ENCODE measurements around the gene NCAPG2.

NCAPG2 gene, protein sequence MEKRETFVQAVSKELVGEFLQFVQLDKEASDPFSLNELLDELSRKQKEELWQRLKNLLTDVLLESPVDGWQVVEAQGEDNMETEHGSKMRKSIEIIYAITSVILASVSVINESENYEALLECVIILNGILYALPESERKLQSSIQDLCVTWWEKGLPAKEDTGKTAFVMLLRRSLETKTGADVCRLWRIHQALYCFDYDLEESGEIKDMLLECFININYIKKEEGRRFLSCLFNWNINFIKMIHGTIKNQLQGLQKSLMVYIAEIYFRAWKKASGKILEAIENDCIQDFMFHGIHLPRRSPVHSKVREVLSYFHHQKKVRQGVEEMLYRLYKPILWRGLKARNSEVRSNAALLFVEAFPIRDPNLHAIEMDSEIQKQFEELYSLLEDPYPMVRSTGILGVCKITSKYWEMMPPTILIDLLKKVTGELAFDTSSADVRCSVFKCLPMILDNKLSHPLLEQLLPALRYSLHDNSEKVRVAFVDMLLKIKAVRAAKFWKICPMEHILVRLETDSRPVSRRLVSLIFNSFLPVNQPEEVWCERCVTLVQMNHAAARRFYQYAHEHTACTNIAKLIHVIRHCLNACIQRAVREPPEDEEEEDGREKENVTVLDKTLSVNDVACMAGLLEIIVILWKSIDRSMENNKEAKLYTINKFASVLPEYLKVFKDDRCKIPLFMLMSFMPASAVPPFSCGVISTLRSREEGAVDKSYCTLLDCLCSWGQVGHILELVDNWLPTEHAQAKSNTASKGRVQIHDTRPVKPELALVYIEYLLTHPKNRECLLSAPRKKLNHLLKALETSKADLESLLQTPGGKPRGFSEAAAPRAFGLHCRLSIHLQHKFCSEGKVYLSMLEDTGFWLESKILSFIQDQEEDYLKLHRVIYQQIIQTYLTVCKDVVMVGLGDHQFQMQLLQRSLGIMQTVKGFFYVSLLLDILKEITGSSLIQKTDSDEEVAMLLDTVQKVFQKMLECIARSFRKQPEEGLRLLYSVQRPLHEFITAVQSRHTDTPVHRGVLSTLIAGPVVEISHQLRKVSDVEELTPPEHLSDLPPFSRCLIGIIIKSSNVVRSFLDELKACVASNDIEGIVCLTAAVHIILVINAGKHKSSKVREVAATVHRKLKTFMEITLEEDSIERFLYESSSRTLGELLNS

DNA sequence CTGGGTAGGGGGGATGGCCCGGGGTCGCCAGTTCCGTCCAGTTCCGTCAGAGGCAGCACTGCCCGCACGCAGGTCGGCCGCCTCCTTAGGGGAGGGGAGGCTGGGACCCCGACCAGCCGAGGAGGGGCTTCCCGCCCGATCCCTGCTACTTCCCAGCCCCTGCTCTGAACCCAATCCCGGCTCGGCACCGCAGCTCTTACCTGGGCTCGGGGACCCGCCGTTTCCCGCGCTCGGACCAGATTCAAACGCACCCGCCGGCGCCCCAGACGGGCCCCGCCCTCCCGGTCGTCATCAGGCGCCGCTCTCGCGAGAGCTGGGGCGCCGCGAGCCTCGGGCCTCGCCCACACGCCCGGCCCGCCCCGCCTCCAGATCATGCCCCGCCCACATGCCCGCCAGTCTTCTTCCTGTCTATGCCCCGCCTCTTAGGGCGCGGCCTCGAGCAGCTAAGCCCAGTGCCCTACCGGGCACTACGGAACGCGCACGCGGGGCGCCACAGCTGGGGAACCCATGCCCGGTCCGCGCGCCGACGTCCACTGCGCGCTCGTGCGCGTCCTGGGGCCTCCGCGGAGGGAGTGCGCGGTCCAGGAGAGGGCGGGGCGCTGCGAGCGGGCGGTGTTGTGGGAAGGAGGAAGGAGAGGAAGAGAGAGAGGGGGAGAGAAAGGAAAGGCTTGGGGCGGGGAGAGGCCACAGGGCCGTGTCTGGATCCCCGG, at the start of gene NCAPG2:
NCAPG2 (minus strand) TSS at position 281 of the 710 bp plus-strand sequence. CDS start 2,905 bp downstream, outside the sequence.
- peak; percentile 100 for DNase-seq

DNA sequence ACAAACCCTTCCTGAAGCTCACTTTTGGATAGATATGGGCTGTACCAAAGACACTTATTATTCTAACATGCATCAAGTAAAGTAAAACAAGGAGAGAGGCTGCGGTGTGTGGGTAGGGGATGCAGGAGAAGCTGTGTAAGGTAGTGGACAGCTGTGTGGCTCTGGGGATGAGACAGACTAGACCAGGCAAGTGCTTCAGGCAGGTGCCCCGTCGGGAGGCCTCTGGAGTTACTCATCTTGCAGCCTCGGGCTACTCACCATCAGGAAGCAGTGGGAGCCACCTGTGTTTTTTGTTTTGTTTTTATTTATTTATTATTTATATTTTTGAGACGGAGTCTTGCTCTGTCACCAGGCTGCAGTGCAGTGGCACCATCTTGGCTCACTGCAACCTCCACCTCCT, 49.3 kb upstream of the NCAPG2 start:
- no peak for DNase-seq

DNA sequence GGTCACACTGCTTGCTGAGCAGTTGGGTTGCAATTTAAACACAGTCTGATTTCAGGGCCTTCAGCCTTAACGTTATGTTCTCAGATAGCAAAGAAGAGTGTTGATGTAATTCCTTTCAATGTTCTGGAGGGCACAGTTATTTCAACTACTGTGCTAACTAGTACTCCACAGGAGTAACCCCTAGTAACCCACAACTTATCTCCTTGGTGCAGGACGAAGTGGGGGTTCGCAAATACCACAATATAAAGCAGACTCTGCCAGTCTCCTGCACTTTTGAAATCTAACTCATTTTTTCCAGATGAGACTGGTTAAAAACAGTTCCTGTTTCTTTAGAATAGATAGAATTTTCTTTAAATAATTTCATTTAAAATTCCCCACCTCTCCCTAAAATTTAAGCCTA, 47.1 kb upstream of the NCAPG2 start:
- no peak for DNase-seq

DNA sequence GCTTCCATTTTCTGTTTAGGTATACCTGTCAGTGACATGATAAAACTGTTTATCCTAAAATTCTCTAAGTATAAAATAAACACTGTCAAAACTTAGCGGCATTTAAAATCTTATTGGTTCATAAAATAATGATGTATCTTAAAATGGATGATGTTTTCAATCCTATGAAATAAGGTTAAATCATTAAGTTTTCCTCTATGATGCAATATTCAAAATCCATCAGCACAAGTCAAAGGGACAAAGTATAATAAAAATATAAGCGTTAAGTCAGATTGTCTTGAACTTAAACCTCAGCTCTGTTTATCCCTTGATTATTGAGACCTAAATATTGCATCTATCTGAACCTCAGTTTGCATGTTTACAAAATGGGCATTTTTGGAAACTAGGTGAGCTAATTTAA, 46.6 kb upstream of the NCAPG2 start:
- DNase-seq = no peak

DNA sequence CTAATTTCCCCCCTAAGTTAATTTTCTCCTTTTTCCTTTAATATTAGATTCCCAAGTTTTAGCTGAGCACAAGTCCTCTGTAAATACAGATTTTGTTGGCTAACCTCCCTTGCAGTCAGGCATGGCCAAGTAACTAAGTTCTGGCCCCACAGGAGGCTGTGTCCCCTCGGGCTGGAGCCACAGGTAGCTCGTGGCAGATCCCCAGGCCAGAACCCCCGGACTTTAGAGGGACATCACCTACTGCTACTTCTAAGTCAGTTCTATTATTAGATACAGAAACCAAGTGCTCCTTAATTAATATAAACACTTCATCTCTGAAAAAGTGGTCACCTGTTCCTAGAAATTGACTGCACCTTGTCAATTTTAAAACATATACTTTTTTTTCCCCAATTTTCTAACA, 46.1 kb upstream of the NCAPG2 start:
- DNase-seq = no peak

DNA sequence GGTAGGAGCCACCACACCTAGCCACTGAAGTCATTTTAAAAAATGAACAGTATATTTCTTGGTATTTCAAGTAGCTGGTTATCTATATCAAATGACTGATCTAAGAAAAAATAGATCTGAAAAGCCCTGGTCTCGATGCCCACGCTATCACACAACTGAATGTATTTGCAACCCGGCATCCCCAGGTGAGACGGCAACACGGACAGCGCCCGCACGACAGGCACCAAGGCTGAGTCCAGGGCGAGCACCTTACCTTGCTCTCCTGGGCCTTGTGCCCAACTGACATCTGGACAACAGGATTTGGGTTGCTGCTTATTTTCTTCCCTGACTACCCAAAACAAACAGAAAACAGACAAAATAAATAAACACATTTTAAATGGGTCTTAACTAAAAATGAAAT, 44.8 kb upstream of the NCAPG2 start:
- no peak for DNase-seq

DNA sequence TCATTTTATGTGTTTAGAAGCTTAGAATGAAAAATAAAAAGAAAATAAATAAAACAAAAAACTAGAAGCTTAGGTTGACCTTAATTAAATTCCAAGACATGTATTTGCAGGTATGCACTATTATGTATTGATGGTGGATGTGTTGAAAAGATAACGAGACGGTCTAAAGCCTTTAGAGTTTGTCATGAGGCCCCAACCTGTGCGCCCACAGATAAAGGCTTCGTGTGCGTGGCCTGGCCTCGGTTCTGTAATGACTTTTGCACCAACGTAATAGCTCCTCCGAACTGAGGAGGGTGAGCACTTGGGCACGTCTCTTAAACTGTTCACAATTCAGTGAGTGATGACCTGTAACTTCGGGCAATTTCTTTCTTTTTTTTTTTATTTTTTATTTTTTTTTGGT, 43.7 kb upstream of the NCAPG2 start:
- no peak for DNase-seq

DNA sequence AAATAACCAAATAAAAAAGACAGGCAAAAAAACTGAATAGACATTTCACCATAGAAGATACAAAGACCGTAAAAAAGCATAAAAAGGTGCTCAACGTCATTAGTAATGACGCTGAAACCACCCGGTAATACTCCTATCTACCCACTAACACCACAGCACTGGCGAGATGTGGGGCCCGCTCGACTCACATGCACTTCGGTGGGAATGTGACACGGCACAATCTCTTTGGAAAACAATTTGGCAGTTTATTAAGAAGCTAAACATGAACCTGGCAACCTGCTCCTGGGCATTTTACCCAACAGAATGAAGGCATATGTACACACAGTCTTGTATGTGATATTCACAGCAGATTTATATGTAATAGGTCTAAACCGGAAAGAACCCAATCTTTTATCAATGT, 42.8 kb upstream of the NCAPG2 start:
- no peak for DNase-seq

DNA sequence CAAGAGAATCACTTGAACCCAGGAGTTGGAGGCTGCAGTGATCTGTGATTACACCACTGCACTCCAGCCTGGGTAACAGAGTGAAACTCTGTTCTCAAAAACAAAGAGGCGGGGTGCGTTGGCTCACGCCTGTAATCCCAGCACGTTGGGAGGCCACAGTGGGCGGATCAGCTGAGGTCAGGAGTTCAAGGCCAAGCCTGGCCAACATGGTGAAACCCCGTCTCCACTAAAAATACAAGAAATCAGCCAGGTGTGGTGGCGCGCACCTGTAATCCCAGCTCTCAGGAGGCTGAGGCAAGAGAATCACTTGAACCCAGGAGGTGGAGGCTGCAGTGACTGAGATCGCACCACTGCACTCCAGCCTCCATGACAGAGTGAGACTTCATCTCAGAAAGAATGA, 42.4 kb upstream of the NCAPG2 start:
- no peak for DNase-seq

DNA sequence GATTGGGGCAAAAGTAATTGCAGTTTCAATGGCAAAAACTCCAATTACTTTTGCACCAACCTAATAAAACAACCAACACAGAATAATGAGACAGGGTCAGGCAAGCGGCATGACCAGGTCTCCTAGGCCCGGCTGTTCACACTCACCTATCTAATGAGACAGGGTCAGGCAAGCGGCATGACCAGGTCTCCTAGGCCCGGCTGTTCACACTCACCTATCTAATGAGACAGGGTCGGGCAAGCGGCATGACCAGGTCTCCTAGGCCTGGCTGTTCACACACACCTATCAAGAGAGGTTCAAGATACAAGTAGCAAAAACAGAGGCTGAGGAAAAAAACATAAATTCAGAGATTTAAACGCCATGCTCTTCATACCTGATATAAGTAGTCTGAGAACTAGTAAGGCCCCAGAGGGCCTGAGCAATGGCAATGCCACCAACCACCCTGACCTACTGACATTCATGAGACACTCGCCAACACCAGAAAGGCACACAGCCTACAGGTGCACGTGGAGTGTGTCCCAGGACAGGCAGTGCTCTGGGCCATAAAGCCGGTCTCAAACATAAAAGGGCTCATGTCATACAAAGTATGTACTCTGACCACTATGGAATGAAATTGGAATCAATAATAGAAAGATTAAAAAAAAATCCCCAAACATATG, 40.6 kb upstream of the NCAPG2 start:
- no peak for DNase-seq

DNA sequence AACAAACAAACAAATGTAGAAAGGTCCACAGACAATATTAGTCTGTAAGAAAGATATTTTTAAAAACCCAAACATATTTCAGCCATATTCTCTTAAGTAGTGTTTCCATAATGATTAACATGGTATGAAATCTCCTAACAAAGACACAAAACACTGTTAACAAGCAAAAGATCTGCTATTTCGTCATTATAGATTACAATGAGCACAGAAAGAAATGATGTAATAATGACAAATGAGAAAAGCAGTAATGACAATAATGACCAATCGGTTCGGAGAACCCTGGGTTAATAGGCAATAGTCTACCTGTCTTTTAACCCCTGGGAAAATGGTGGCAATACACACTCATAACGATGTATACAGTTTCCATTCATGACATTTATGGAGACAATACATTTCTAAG, 39.5 kb upstream of the NCAPG2 start:
- no peak for DNase-seq

DNA sequence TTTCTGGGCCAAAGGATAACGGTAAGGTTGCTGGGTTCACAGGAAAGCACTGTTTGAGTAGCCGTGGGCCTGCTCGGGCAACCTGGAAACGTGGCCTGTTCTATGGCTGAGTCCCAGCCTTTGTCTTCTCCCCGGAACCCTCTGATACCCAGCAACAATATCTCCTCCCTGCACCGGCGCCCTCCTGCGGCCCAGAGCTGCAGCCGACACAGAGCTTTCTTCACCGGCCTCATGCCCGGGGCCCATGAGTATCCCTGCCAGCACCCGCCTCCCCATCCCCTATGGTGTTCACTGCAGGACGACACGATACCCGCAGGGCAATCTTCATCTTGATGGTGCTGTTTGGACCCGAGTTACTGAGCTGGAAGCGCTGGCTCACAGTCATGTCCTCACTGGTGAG, 38.6 kb upstream of the NCAPG2 start:
- DNase-seq = no peak

DNA sequence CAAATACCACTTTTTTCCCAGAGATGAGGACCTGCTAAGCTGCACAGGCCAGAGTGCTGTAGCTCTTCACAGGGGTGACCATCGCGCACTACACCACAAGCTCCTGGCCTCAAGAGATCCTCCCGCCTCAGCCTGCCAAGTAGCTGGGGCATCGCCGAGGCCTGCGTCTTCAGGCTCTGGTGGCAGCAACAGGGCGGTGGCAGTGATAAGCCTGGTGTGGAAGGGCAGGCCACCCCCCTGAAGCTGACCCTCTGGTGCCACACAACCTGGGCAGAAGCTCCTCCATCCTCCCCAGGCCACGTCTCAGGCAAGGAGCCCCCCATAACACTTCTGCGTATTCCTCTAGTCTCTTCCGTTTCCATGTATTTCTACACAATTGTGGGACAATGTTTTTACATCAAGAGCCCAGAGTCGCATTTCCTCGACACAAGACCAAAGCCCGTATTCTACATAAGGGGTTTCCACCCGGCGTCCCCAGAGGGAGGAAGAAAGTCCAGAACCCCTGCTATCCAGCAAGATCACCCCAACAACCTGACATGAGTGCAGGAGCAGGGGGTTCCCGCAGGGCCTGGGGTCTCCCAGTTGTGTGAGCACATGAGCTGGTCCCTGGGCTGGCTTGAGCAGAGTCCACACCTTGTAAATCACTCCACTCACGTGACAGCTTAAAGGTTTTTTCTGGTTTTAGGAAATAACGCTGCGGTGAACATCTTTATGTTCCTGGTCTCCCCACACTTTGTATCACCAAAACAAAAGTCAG, 37.6 kb upstream of the NCAPG2 start:
- no peak for DNase-seq

DNA sequence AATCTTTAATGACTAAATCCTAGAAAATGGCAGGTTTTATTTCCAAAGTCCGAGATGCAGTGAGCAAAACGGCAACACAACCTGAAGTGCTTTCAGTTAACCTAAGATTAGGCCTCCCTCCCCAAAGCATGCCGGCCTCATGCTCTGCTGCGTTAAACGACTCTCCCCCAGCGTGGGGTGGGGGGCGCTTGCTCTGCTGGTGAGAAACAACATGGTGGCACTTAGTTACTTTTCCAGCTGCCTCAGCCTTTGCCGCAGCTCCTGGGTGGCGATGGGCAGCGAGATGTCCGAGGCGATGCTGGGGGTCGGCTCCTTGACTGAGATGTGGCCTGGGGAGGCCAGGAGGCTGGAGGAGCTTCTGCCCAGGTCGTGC, 36.7 kb upstream of the NCAPG2 start:
- DNase-seq = no peak

DNA sequence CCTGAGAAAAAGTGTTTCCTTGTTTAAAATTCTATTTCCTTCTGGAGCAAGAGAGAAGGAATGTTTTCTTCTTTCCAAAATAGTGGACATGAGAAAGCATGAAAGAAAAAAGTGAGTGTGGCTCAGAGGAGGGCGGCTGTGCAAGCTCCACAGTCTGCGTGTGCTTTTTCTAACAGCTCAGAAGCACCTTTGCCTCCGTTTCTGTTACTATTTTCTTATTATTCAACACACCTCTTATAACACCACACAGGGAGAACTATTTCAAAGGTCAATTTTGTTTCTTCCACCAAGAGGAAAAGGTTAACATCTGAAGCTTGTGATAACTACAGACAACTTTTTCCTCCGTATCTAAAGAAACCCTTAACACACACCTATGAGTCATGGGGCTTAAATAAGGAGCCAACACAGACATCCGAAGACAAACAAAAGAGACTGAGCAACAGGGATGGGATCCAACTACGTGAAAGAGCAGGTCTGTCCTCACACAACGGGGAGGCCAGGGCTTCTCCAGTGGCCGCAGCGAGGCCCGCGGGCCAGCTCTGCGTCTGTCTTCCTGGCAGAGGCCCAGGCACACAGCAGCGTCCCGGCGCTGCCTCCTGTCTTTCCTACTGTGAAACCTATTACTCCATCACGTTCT, 36.2 kb upstream of the NCAPG2 start:
- DNase-seq = no peak

DNA sequence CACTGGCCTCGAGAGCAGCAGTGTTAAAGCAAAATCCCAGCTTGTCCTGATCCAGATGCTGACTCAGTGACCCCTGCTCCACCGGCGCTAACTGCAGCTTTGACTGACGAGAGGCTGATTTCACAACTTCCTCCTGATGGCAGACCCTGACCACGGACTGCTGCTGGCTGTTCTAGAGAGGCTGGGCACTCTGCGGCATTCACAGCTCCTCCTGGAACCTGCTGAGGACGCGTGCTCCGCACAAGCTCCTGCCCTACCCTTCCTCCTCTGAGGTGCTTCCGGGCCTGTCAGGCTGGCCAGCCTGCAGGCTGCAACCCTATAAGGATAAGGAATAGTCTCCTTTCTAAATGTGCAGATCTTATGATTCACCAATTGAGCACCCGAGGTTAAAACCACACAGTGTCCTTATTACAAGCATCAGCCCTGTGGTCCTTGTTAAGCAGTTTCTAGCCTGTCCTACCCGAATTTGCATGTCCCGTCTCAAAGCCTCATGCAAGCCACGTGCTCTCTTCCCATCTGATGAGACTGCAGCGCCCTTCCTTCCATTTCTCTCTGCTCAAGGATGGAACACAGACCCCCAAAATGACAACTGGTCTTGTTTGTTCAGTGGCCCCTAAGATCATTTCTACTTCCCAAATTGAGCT, 35.5 kb upstream of the NCAPG2 start:
- no peak for DNase-seq

DNA sequence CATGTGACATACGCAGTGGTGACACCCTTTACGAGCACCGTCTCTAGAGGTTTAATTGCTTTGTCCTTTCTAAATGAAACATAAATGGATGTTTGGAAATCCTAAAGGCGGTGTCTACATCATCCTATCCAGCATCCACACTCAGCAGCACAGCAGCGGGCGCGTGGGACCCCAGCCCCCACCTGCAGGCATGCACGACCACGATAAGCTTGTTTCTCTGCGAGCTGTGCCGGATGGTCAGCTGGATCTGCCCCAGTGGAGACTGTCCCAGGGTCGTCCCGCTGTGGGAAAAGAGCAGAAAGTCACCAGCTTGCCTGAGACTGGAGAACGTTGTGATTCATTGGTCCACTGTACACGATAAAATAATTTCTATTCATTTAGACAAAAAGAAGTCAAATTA, 34.2 kb upstream of the NCAPG2 start:
- no peak for DNase-seq

DNA sequence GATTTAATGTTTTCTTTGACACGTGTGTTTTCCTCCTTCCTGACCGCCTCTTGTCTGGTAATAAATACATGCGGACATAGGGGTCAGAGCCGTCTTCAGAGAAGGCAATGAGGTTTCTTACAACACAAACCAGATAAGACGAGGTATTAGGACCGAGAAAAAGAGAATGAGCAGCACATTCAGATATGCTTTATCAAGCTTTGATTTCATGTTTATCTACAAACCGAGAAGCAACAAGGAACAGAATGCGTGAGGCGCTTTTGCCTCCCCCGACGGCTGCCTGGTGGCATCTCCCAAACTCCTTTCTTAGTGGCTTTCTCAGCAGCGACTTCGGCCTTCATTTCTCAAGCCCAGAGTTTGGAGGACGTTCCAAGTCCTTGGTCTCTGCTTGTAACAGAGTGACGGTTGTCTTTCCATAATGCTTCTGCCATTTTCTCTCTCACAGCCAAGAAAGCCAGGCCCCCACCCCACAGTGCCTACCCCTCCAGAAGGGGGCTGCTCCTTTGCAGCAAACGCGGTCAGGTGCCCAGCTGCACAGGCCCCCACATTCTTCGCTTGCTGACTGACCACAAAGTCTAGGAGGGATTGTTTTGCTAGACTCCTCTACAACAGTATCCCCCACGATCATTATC, 32.6 kb upstream of the NCAPG2 start:
- DNase-seq = no peak

DNA sequence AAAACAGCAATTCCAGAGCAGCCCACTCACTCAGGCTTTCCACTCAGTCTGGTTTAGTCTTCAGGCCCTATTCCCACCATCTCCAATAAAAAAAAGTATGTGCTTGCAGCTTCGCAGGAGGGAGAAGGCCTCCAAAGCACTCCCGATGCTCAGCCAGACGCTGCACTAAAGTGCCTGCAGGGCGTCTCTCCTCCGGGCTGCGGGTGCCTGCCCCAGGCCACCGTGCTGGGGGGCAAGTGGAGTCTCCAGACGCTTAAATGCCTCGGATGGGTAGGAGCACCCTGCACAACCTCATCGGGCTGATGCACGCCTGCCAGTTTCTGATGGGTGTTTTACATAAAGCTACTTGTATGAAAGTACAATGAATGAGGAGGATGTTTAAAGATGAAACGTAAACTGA, 31.3 kb upstream of the NCAPG2 start:
- DNase-seq = no peak

DNA sequence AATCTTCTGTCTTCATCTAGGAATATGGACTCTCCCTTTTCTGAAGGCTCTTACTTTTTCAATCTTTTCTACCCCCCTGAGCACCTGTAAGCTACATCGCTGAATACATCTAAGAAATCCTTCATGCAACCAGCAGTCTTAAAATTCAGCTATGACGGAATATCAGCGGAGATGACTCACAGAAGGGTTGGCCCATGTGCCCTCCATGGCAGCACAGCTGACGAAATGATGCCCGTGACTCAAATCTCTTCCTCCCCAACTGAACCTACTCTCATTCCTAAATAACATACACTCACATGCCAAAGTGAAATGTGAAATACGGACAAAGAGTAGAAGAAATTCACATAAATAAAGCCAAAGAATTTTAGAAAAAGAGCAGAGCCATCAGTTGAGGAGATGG, 30.3 kb upstream of the NCAPG2 start:
- DNase-seq = no peak
